Duodenal mucosa (tissue), 2 donors: Measurements from ENCODE around the gene NPL.

Source experiments
- H3K27ac ChIP-seq: one replicate; pipeline ENCODE4 v1.7.0; 2013; ENCODE audit warnings: low read depth, low read length
- H3K27me3 ChIP-seq, 2 donors: one replicate each; pipeline ENCODE4 v1.7.0; 2013; ENCODE audit warnings: low read length in 2 of 2, control low read depth in 1 of 2; ENCODE audit not compliant: insufficient read depth in 2 of 2, control insufficient read depth in 1 of 2
- H3K36me3 ChIP-seq, 2 donors: one replicate each; pipeline ENCODE4 v1.7.0; 2013; ENCODE audit warnings: low read length in 2 of 2, control low read depth in 1 of 2; ENCODE audit not compliant: insufficient read depth in 2 of 2, control insufficient read depth in 1 of 2
- H3K4me1 ChIP-seq, 2 donors: one replicate each; pipeline ENCODE4 v1.7.0; 2013; ENCODE audit warnings: low read length in 2 of 2, control low read depth in 1 of 2; ENCODE audit not compliant: insufficient read depth in 2 of 2, control insufficient read depth in 1 of 2
- H3K4me3 ChIP-seq, 2 donors: one replicate each; pipeline ENCODE4 v1.7.0; 2013; ENCODE audit warnings: low read length in 2 of 2, low read depth in 1 of 2
- H3K9ac ChIP-seq, 2 donors: one replicate each; pipeline ENCODE4 v1.7.0; 2013; ENCODE audit warnings: low read length in 2 of 2, low read depth in 1 of 2
- H3K9me3 ChIP-seq, 2 donors: one replicate each; pipeline ENCODE4 v1.7.0; 2013; ENCODE audit warnings: low read length in 2 of 2, control low read depth in 1 of 2; ENCODE audit not compliant: control insufficient read depth in 1 of 2

The NPL gene

DNA sequence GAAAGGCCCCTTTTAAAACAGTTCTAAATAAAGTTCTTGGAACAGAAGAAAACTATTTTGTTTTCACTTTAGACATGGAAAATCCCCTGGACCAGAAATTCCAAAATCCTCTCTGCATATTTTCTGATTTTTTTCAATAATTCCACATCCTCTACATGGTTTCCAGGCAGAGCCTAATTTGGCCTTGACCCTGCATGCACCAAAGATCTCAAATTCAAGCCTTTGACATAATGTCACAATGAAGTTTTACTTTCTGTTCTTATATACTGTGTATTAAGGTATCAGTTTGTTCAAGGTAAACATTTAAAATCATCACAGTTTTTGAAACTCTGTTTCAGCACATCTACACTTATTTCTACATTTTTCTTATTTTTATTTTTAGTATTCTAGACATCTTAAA is 12.2 kb upstream of the NPL start:
- Histone ChIP-seq H3K36me3 (no peaks in the 10 kb centered on the region), H3K9ac (no peak overlapping the region), H3K27ac (no peak overlapping the region), H3K9me3 (no peaks in the 10 kb centered on the region), H3K4me1 (no peaks in the 10 kb centered on the region), H3K27me3 (no peaks in the 10 kb centered on the region), H3K4me3 (no peak overlapping the region)

DNA sequence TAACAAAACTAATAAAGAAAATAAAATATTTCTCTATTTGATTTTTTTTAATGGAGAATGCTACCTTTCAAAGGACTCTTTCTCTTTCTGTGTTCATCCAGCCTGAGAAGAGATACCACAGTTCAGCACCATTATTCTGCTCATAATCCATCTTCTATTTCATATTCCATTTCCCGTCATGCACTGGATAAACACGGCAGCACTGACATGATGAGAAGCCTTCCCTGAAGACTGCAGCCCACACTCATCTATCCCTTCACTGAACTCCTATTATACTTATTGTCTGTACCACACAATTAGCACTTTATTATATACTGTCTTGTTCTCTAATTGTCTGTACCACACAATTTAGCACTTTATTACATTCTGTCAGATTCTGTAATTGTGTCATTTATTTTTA is 10.7 kb upstream of the NPL start:
- H3K27ac ChIP-seq: no peak overlapping the region
- no peaks in the 10 kb centered on the region for H3K9me3 ChIP-seq
- no peak overlapping the region for H3K4me3 ChIP-seq
- H3K27me3 ChIP-seq: no peaks in the 10 kb centered on the region
- H3K9ac ChIP-seq: no peak overlapping the region
- no peaks in the 10 kb centered on the region for H3K36me3 ChIP-seq
- no peaks in the 10 kb centered on the region for H3K4me1 ChIP-seq

DNA sequence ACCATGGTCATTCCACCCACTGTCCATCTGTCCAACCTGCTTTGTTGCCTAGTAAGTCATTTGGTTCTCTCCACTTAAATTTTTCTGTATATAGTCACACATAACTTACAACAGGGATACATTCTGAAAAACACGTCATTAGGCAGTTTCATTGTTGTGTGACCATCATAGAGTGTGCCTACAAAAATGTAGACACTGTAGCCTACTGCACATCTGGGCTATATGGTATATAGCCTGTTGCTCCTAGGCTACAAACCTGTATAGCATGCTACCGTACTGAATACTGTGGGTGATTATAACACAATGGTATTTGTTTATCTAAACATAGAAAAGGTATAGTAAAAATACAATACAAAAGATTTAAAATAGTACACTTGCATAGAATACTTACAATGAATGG is 10.0 kb upstream of the NPL start:
- Histone ChIP-seq H3K4me1 (no peaks in the 10 kb centered on the region), H3K9ac (no peak overlapping the region)

GRCh38 chr1:182781841-182782586 is 7.6 kb upstream of the NPL start:
- no peak overlapping the region for H3K27ac ChIP-seq
- no peaks in the 10 kb centered on the region for H3K36me3 ChIP-seq
- no peaks in the 10 kb centered on the region for H3K4me1 ChIP-seq
- H3K27me3 ChIP-seq: no peaks in the 10 kb centered on the region
- no peak overlapping the region for H3K4me3 ChIP-seq
- no peaks in the 10 kb centered on the region for H3K9me3 ChIP-seq
- H3K9ac ChIP-seq: no peak overlapping the region

More for the DNA sequence above, 10.0 kb upstream of the NPL start:
- H3K27ac ChIP-seq: no peak overlapping the region
- no peaks in the 10 kb centered on the region for H3K27me3 ChIP-seq
- no peak overlapping the region for H3K4me3 ChIP-seq
- no peaks in the 10 kb centered on the region for H3K9me3 ChIP-seq
- no peaks in the 10 kb centered on the region for H3K36me3 ChIP-seq

- no peaks in the 10 kb centered on the region for H3K4me1 ChIP-seq
- H3K36me3 ChIP-seq: no peaks in the 10 kb centered on the region
- H3K27me3 ChIP-seq: no peaks in the 10 kb centered on the region
- no peak overlapping the region for H3K27ac ChIP-seq
- H3K9ac ChIP-seq: no peak overlapping the region
- no peak overlapping the region for H3K4me3 ChIP-seq
- no peaks in the 10 kb centered on the region for H3K9me3 ChIP-seq
These were observed 7.0 kb upstream of the NPL start for GRCh38 chr1:182782587-182782913.

DNA sequence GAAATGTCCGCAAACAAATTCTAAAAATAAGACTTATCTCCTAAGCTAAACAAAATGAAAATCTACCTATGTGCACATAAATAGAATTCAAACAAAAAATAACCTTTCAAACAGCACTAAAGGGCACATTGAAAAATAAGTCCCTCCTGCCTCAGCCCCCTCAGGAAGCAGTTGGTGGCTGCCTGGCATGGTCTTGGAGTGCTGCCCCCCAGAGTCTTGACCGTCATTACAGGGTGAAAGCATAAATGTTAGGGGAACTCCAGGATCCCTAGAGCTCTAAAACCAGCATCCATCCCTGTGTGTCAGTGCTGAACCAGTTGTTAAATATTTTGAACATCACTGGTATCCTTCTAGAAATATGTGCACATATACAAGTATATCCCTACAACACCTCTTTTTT is 6.5 kb upstream of the NPL start:
- Histone ChIP-seq H3K27me3 (no peaks in the 10 kb centered on the region), H3K27ac (no peak overlapping the region), H3K4me1 (no peaks in the 10 kb centered on the region), H3K9ac (no peak overlapping the region), H3K4me3 (no peak overlapping the region), H3K36me3 (no peaks in the 10 kb centered on the region), H3K9me3 (no peaks in the 10 kb centered on the region)

GRCh38 chr1:182784556-182785171 is 4.9 kb upstream of the NPL start:
- Histone ChIP-seq H3K9ac (no peak overlapping the region), H3K4me1 (no peaks in the 10 kb centered on the region), H3K9me3 (no peaks in the 10 kb centered on the region), H3K4me3 (no peak overlapping the region), H3K36me3 (no peaks in the 10 kb centered on the region), H3K27ac (no peak overlapping the region), H3K27me3 (peaks cover 0 to 4% of the 10 kb centered on the region in 2 donors)

- Histone ChIP-seq H3K36me3 (no peaks in the 10 kb centered on the region), H3K9me3 (no peaks in the 10 kb centered on the region), H3K4me1 (no peaks in the 10 kb centered on the region), H3K27ac (no peak overlapping the region), H3K9ac (no peak overlapping the region), H3K4me3 (no peak overlapping the region), H3K27me3 (peaks cover 0 to 4% of the 10 kb centered on the region in 2 donors)
These were observed 4.4 kb upstream of the NPL start for GRCh38 chr1:182785181-182785580.

- H3K27me3 ChIP-seq: peaks cover 0 to 4% of the 10 kb centered on the region in 2 donors
- H3K4me1 ChIP-seq: no peaks in the 10 kb centered on the region
- no peaks in the 10 kb centered on the region for H3K36me3 ChIP-seq
- no peak overlapping the region for H3K27ac ChIP-seq
- no peaks in the 10 kb centered on the region for H3K9me3 ChIP-seq
- H3K4me3 ChIP-seq: no peak overlapping the region
- no peak overlapping the region for H3K9ac ChIP-seq
These were observed 3.2 kb upstream of the NPL start for GRCh38 chr1:182786223-182786994.

DNA sequence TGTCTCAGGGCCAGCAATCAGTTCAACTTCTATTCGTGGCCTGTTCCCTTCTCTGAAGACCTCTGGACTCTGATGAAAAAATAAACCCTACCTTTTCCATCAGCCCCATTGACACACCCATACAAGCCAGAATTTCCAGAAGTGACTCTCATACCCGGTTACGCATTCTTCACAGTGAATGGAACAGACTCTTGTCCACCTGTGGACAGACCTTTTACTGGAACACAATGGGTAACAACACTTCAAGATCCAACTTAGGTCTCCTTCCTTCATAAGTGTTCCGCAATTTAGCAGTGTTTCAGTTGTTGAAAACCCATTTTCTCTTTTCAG is 2.6 kb upstream of the NPL start:
- H3K9me3 ChIP-seq: no peaks in the 10 kb centered on the region
- no peaks in the 10 kb centered on the region for H3K36me3 ChIP-seq
- no peak overlapping the region for H3K4me3 ChIP-seq
- no peak overlapping the region for H3K9ac ChIP-seq
- peaks cover 0 to 4% of the 10 kb centered on the region in 2 donors for H3K27me3 ChIP-seq
- no peak overlapping the region for H3K27ac ChIP-seq
- H3K4me1 ChIP-seq: no peaks in the 10 kb centered on the region
